C4-2B (cell line): ENCODE data around the gene ZNF487.
A peak's percentile ranks its signal among the peaks of the same experiment; 100 is the strongest.

Source experiments
- H3K27ac ChIP-seq: fragments of 450-650 bp; 2 replicates; pipeline ENCODE4 v1.5.1; 2017
- CTCF ChIP-seq: fragments of 450-650 bp; conservative IDR thresholded peaks from 2 replicates; pipeline ENCODE4 v1.5.1; 2017; ENCODE audit warnings: mild to moderate bottlenecking
- ZFX ChIP-seq: fragments of 450-650 bp; IDR thresholded peaks from 2 replicates; pipeline ENCODE4 v1.6.1; 2017

ZNF487 gene

GRCh38 chr10:43399320-43400310 lies 37.3 kb upstream of the ZNF487 start:
- peak overlapping the region; percentile 98 for H3K27ac ChIP-seq
- no peak for TF ChIP-seq CTCF
- no peak for TF ChIP-seq ZFX

GRCh38 chr10:43401627-43402026 lies 35.3 kb upstream of the ZNF487 start:
- H3K27ac ChIP-seq = no peak overlapping the region
- TF ChIP-seq CTCF = no peak
- TF ChIP-seq ZFX = no peak

GRCh38 chr10:43402176-43402575 lies 34.7 kb upstream of the ZNF487 start:
- no peak for TF ChIP-seq CTCF
- TF ChIP-seq ZFX = no peak
- H3K27ac ChIP-seq = no peak overlapping the region

- 0 out of 2 replicates have a peak overlapping the region, but pooled peaks have one; percentile 17 for H3K27ac ChIP-seq
- TF ChIP-seq CTCF = no peak
These were observed 33.9 kb upstream of the ZNF487 start for GRCh38 chr10:43402880-43403452.

- TF ChIP-seq CTCF = no peak
- no peak for TF ChIP-seq ZFX
- H3K27ac ChIP-seq = peak overlapping the region; percentile 10
These were observed 32.8 kb upstream of the ZNF487 start for GRCh38 chr10:43403911-43404703.

GRCh38 chr10:43404704-43405084 lies 32.2 kb upstream of the ZNF487 start:
- TF ChIP-seq CTCF (no peak), ZFX (no peak)
- peak overlapping the region; percentile 10 for H3K27ac ChIP-seq
